Activated CD4-positive, alpha-beta T cell treated with anti-CD3 and anti-CD28 coated beads for 36 hours (primary cell): ENCODE data around the gene CTSZ. TPM values are rescaled to one million over a fixed set of nuclear protein-coding genes. Genes with fewer than 3 reads are reported as not detected.

ENCODE experiments used
- ATAC-seq: fragments of 200-7000 bp; cut with Tn5 transposase; one replicate; pipeline ENCODE4 v1.10.0; 2021; ENCODE audit warnings: mild to moderate bottlenecking, moderate library complexity
- CTCF ChIA-PET: fragments of 350-600 bp; sonication (Branson Sonifier 250); formaldehyde crosslinking; loops from one replicate; lab custom pipeline; 2021; ENCODE audit warnings: antibody characterized with exemption; lab: Charles Lee
- POLR2A ChIA-PET: fragments of 350-600 bp; sonication (Branson Sonifier 250); formaldehyde crosslinking; loops from one replicate; lab custom pipeline; 2021; ENCODE audit warnings: antibody characterized with exemption, inconsistent platforms; lab: Charles Lee
- DNase-seq: peaks from one replicate; pipeline ENCODE4 v3.0.0-alpha.2; 2020
- H3K27ac Mint-ChIP-seq: one replicate; pipeline ENCODE4 v1.8.0; 2021; ENCODE audit warnings: mixed read lengths
- H3K27me3 Mint-ChIP-seq: one replicate; pipeline ENCODE4 v1.8.0; 2021; ENCODE audit warnings: mixed read lengths
- H3K36me3 Mint-ChIP-seq: one replicate; pipeline ENCODE4 v1.8.0; 2021; ENCODE audit warnings: low read depth, mixed read lengths
- H3K4me1 Mint-ChIP-seq: one replicate; pipeline ENCODE4 v1.8.0; 2021; ENCODE audit warnings: mixed read lengths
- H3K4me3 Mint-ChIP-seq: one replicate; pipeline ENCODE4 v1.8.0; 2021; ENCODE audit warnings: mild to moderate bottlenecking, moderate library complexity, mixed read lengths
- H3K9me3 Mint-ChIP-seq: one replicate; pipeline ENCODE4 v1.8.0; 2021; ENCODE audit warnings: low read depth, mixed read lengths
- intact Hi-C, 2 experiments: fragments of 100-400 bp; cut with DNase I in 1 of 2; cut with micrococcal nuclease in 1 of 2; formaldehyde crosslinking; loops; one replicate each; pipeline versions ENCODE4 v1.14.2 to v1.15.1; 2022 to 2024; cut with DNase I, micrococcal nuclease
- total RNA-seq, 2 experiments: library from RNA; stranded (reverse); gene quantifications; one replicate each; pipeline ENCODE4 v1.2.3, GENCODE V29; 2021

The CTSZ gene
- total RNA-seq, 2 experiments from 2014 or later = 26.6 to 29.4 TPM

GRCh38 chr20:58978351-58979190 lies 28.5 kb downstream of the CTSZ start:
- POLR2A ChIA-PET = interaction anchor here (0.6 kb wide), 2 partner anchors 30 to 144 kb away, joined by 3 to 5 read pairs; no protein-coding TSS in a partner anchor
- Mint-ChIP-seq H3K36me3 (peaks cover 9% of the 10 kb centered on the region), H3K27ac (no peak overlapping the region), H3K9me3 (peaks cover 4% of the 10 kb centered on the region), H3K27me3 (no peaks in the 10 kb centered on the region), H3K4me1 (peaks cover 11% of the 10 kb centered on the region), H3K4me3 (no peak overlapping the region)
- ATAC-seq (no peak), DNase-seq (no peak)
- intact Hi-C loops = no loop called here
- CTCF ChIA-PET = interaction anchor here (0.6 to 1.6 kb wide), 5 partner anchors 20 to 152 kb away, joined by 3 to 4 read pairs (median 3); no protein-coding TSS in a partner anchor

GRCh38 chr20:58976061-58976730 lies 30.9 kb downstream of the CTSZ start:
- H3K4me3 Mint-ChIP-seq = no peak overlapping the region
- intact Hi-C loops = no loop called here
- ChIA-PET POLR2A (interaction anchor here (0.7 kb wide), 1 partner anchor 277 kb away, joined by 3 read pairs; no protein-coding TSS in a partner anchor), CTCF (no interaction called here)
- H3K27ac Mint-ChIP-seq = no peak overlapping the region
- no peaks in the 10 kb centered on the region for H3K36me3 Mint-ChIP-seq
- ATAC-seq = no peak
- no peak for DNase-seq
- peaks cover 4% of the 10 kb centered on the region for H3K9me3 Mint-ChIP-seq
- no peaks in the 10 kb centered on the region for H3K27me3 Mint-ChIP-seq
- no peaks in the 10 kb centered on the region for H3K4me1 Mint-ChIP-seq

DNA sequence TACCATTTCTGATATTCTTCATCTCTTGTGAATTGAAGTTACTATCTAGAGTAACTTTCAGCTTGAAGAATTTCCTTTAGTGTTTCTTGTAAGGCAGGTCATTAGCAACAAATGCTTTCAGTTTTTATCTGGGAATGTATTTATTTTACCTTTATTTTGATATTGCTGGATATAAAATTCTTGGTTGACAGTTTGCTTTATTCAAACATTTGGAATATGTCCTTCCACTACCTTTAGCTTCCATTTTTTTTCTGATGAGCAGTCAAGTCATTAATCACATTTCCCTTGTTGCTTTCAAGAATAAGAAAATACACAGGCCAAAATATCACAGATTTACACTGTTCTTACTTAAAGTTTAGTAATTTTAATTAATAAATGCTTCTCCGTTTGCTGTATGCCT lies 31.7 kb downstream of the CTSZ start:
- H3K4me1 Mint-ChIP-seq = no peaks in the 10 kb centered on the region
- H3K36me3 Mint-ChIP-seq = no peaks in the 10 kb centered on the region
- CTCF ChIA-PET = no interaction called here
- peaks cover 4% of the 10 kb centered on the region for H3K9me3 Mint-ChIP-seq
- H3K27me3 Mint-ChIP-seq = no peaks in the 10 kb centered on the region
- no peak for DNase-seq
- POLR2A ChIA-PET = no interaction called here
- ATAC-seq = no peak
- H3K27ac Mint-ChIP-seq = no peak overlapping the region
- no peak overlapping the region for H3K4me3 Mint-ChIP-seq
- intact Hi-C loops = no loop called here

- DNase-seq (no peak), ATAC-seq (no peak)
- Mint-ChIP-seq H3K27ac (no peak overlapping the region), H3K4me1 (no peaks in the 10 kb centered on the region), H3K4me3 (no peak overlapping the region), H3K9me3 (peaks cover 7% of the 10 kb centered on the region), H3K27me3 (no peaks in the 10 kb centered on the region), H3K36me3 (no peaks in the 10 kb centered on the region)
- POLR2A ChIA-PET = no interaction called here
- CTCF ChIA-PET = no interaction called here
- intact Hi-C loops = no loop called here
Observed at GRCh38 chr20:58973866-58974265, 33.2 kb downstream of the CTSZ start.

DNA sequence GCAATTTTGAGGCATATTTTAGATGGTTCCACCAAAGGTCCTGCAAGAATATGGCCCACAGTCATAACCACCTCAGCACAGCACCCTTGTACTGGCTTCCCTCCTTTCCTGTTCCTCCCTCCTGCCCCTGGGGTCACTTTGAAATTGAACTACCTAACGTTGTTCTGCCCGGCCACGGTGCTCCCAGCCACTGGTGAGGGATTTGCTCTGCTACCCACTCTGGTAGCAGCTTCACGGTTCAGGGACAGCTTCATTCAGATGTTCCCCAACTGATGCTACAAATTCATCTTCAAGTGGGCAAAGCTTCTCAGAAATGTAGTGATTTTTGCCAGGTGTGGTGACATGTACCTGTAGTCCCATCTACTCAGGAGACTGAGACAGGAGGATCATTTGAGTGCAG lies 33.9 kb downstream of the CTSZ start:
- ATAC-seq (no peak), DNase-seq (no peak)
- CTCF ChIA-PET = no interaction called here
- H3K27ac Mint-ChIP-seq = no peak overlapping the region
- peaks cover 7% of the 10 kb centered on the region for H3K9me3 Mint-ChIP-seq
- H3K4me1 Mint-ChIP-seq = no peaks in the 10 kb centered on the region
- intact Hi-C loops = no loop called here
- no peaks in the 10 kb centered on the region for H3K27me3 Mint-ChIP-seq
- POLR2A ChIA-PET = no interaction called here
- H3K4me3 Mint-ChIP-seq = no peak overlapping the region
- no peaks in the 10 kb centered on the region for H3K36me3 Mint-ChIP-seq

DNA sequence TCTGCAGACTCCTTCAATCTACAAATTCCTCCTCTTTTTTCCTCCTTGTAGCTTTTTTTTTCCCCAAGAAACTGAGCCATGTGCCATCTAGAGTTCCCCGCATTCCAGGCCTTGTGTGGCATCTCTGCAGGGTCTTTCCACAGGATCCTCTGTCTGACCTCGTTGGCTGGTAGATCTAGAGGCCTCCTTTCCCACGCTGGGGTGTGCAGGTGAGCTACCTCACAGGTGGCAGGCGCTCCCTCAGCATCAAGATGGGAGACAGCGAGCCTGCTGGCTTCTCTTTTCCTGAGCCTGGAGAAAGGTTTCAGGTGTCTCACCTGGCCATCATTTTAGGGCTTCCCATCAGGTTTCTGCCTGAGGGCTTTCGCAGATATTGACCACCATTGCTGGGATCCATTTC lies 35.6 kb downstream of the CTSZ start:
- Mint-ChIP-seq H3K27me3 (no peaks in the 10 kb centered on the region), H3K36me3 (no peaks in the 10 kb centered on the region), H3K27ac (no peak overlapping the region), H3K4me3 (no peak overlapping the region), H3K9me3 (peaks cover 7% of the 10 kb centered on the region), H3K4me1 (no peaks in the 10 kb centered on the region)
- DNase-seq = no peak
- CTCF ChIA-PET = interaction anchor here (0.6 to 0.9 kb wide), 3 partner anchors 68 to 198 kb away, joined by 3 to 4 read pairs (median 4); no protein-coding TSS in a partner anchor
- intact Hi-C loops = no loop called here
- no peak for ATAC-seq
- POLR2A ChIA-PET = interaction anchor here (0.6 to 0.7 kb wide), 2 partner anchors 39 to 105 kb away, joined by 3 to 6 read pairs; no protein-coding TSS in a partner anchor

GRCh38 chr20:58970146-58970545 lies 36.9 kb downstream of the CTSZ start:
- no peaks in the 10 kb centered on the region for H3K36me3 Mint-ChIP-seq
- intact Hi-C loops = no loop called here
- no peaks in the 10 kb centered on the region for H3K4me1 Mint-ChIP-seq
- H3K9me3 Mint-ChIP-seq = peaks cover 2% of the 10 kb centered on the region
- no peak overlapping the region for H3K27ac Mint-ChIP-seq
- ATAC-seq (no peak), DNase-seq (no peak)
- POLR2A ChIA-PET = interaction anchor here (0.7 kb wide), 1 partner anchor 236 kb away, joined by 6 read pairs; no protein-coding TSS in a partner anchor
- CTCF ChIA-PET = interaction anchor here (1.3 kb wide), 1 partner anchor 13 kb away, joined by 3 read pairs; no protein-coding TSS in a partner anchor
- H3K4me3 Mint-ChIP-seq = no peak overlapping the region
- H3K27me3 Mint-ChIP-seq = no peaks in the 10 kb centered on the region

GRCh38 chr20:58969439-58969838 lies 37.6 kb downstream of the CTSZ start:
- Mint-ChIP-seq H3K4me3 (no peak overlapping the region), H3K4me1 (no peaks in the 10 kb centered on the region), H3K36me3 (no peaks in the 10 kb centered on the region), H3K27me3 (no peaks in the 10 kb centered on the region), H3K9me3 (peaks cover 2% of the 10 kb centered on the region), H3K27ac (no peak overlapping the region)
- ATAC-seq (no peak), DNase-seq (no peak)
- CTCF ChIA-PET = interaction anchor here (1.3 kb wide), 1 partner anchor 12 kb away, joined by 3 read pairs; no protein-coding TSS in a partner anchor
- POLR2A ChIA-PET = interaction anchor here (0.7 kb wide), 1 partner anchor 237 kb away, joined by 6 read pairs; no protein-coding TSS in a partner anchor
- intact Hi-C loops = no loop called here

DNA sequence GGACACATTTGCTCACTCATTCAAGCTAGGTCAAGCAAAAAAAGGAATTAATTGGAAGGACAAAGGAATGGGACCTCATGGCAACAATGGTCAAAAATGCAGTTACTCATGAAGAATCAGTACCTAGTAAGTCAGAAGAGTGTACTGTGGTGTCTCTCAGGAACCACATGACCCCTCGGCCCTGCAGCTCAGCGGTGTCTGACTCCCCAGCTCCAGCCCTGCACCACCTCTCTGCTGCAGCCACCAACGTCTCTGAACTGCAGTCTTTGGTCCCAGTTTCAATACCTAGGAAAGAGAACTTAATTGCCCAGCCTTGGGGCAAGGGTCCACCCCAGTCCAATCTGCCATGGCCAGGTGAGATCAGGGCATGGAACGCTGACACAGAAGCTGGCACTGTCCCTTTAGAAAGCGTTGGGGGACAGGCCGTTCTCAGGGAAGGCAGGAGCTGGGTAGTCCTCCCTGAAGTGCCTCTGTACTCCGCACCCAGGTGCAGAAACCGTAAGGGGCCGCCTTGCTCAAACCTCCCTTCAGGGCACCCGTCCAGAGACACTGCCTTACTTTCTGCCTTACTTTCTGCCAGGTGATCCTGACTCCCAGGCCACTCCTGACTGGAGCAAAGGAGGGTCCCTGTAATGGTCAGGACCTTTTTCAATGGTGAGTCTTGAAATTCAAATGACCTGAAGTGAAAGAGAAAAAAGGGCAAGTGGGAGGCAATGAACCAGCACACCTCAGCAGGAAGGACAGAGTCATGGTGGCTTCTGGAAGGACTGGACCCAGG lies 39.2 kb downstream of the CTSZ start:
- ATAC-seq (no peak), DNase-seq (no peak)
- intact Hi-C loops = no loop called here
- POLR2A ChIA-PET = no interaction called here
- Mint-ChIP-seq H3K27me3 (peaks cover 4% of the 10 kb centered on the region), H3K9me3 (peaks cover 4% of the 10 kb centered on the region), H3K36me3 (no peaks in the 10 kb centered on the region), H3K4me3 (no peak overlapping the region), H3K4me1 (no peaks in the 10 kb centered on the region), H3K27ac (no peak overlapping the region)
- CTCF ChIA-PET = interaction anchor here (1.1 kb wide), 2 partner anchors 60 to 256 kb away, joined by 3 read pairs; no protein-coding TSS in a partner anchor

DNA sequence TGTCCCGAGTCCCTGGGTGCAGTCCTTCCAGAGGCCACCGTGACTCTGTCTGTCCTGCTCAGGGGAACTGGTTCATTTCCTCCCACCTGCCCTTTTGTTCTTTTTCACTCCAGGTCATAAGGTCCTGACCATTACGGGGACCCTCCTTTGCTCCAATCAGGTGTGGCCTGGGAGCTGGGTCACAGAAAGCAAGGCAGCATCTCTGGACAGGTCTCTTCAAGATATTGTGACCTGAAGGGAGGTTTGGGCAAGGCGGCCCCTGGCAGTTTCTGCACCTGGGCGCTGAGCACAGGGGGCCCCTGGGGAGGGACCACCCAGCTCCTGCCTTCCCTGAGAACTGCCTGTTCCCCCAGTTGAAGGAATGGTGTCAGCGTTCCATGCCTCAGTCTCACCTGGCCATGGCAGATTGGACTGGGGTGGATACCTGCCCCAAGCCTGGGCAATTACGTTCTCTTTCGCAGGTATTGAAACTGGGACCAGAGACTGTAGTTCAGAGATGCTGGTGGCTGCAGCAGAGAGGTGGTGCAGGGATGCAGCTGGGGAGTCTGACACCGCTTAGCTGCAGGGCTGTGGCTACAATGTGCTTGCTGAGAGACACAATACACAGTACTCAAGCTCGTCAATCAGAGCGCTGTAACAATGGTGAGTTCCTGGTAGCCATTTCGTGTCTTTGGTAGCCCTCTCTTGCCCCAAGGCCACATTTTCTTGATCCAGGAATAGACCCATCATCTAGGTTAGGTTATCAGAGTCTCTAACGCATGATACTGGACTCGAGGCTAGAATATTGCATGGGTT lies 41.6 kb downstream of the CTSZ start:
- intact Hi-C loops = no loop called here
- Mint-ChIP-seq H3K9me3 (peaks cover 4% of the 10 kb centered on the region), H3K4me3 (no peak overlapping the region), H3K27me3 (peaks cover 4% of the 10 kb centered on the region), H3K27ac (no peak overlapping the region), H3K4me1 (no peaks in the 10 kb centered on the region), H3K36me3 (no peaks in the 10 kb centered on the region)
- ChIA-PET POLR2A (no interaction called here), CTCF (no interaction called here)
- ATAC-seq = no peak
- DNase-seq = no peak
